Raji (cell line): ENCODE measurements around the gene DTNA.

Source experiments
- POLR2A ChIP-seq: IDR thresholded peaks from 2 replicates; pipeline ENCODE4 v1.6.1; 2011; ENCODE audit warnings: low read depth, low read length, control low read depth; ENCODE audit not compliant: insufficient read depth

DTNA gene

GRCh38 chr18:34787931-34788532 lies 77.9 kb downstream of the DTNA start:
- no peak for TF ChIP-seq POLR2A

GRCh38 chr18:34789768-34790344 lies 79.8 kb downstream of the DTNA start:
- TF ChIP-seq POLR2A: no peak

GRCh38 chr18:34794348-34794747 lies 84.2 kb downstream of the DTNA start:
- no peak for TF ChIP-seq POLR2A

GRCh38 chr18:34795070-34795732 lies 85.1 kb downstream of the DTNA start:
- no peak for TF ChIP-seq POLR2A

DNA sequence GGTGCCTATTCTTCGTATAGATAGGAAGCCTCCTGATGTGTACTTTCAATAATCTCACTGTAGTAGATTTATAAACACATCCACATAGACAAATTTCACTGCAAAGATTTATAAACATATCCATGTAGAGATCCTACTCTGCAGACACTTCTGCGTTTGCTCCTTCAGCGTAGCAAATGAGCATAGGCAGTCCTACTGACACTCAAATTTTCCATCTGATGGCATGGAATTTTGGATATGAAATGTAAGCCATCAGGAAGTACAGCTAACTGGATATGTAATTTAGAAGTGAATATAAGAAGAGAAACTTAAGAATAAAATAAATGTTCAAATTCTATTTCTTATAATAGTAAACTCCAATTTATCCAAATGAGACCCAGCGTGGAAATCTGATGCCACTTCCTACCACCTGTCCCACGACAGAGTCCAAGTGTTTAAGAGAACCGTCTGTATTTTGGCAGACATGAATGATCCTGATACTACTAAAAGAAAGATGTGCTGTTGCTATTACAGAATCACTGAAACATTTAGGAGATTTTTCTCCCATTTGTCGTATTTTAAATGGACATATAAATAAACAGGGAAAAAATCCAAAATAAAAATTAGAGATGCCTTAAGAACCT lies 86.0 kb downstream of the DTNA start:
- no peak for TF ChIP-seq POLR2A

DNA sequence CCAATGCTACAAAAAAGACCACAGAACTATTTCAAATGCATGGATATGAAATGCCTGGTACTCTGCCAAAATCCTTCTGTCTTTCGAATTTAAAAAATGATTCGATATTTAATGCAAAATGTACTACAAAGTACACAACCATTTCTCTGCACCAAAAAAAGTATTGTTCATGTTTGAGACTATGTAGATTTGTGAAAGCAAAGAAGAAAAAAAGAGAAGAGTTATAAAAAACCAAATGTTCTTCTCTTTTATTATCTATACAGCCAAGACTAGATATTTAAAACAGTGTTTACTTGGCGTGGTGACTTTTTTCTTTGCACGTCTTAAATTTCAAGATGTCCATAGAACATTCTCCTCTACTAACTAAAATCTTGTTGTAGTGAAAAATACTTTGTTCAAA lies 89.2 kb downstream of the DTNA start:
- TF ChIP-seq POLR2A: no peak

- TF ChIP-seq POLR2A: no peak
Observed at GRCh38 chr18:34800381-34800780, 90.3 kb downstream of the DTNA start.

DNA sequence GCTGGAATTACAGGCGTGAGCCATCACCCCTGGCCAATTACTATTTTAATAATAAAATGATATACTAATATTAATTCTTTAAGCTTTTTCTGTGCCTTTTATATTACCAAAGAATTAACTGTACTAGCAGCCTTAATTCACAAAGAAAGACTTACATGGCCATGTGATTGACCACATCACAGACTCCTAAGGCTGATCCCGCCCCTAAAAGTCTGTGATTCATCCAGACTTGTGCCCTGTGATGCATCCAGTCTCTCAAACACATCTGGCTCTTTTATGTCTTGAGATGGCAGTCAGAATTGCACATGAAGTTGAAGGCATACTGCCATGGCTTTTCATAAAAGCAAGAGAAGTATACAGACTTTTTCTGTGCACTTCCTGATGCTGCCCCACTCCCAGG lies 91.7 kb downstream of the DTNA start:
- TF ChIP-seq POLR2A: no peak

DNA sequence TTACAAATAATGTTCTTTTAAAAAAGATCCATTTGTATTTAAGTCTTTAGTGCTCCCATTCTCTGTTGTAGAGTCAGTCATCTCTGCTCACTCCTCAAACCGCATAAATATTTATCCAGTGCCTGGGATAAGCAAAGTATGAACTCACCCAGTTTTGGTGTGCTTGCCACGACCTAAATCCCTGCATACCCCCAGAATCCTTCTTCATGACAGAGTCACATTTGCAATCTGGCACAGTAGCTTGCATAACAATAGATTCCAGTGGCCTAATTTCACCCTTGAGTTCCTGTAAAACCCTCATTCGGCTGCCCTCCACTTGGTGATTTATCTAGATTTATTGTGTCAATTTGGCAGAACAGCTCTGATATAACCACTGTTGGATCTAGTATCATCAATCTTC lies 92.9 kb downstream of the DTNA start:
- TF ChIP-seq POLR2A: no peak

DNA sequence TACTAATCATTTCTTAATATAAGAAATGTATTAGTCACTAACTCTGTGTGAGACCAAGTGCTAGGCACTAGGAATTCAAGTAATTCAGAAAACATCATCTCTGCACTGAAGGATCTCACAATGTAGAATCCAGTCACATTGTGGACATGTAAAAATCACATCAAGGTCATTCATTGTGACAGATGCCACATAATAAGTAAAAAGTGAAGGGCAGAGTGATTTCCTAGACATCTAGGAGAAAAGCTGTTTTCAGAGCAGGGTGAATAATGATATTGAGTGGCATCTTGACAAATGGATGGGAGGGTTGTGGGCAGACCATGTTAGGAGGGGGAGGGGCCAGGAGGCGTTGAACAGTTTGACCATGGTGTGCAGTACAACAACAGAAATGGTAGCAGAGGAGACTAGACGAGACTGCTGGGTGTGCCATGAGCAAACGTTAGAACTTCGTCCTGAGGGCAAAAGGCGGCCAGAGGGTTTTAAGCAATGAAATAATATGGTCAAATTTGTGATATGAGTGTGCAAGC lies 93.8 kb downstream of the DTNA start:
- TF ChIP-seq POLR2A: no peak

GRCh38 chr18:34805103-34805877 lies 95.2 kb downstream of the DTNA start:
- no peak for TF ChIP-seq POLR2A

DNA sequence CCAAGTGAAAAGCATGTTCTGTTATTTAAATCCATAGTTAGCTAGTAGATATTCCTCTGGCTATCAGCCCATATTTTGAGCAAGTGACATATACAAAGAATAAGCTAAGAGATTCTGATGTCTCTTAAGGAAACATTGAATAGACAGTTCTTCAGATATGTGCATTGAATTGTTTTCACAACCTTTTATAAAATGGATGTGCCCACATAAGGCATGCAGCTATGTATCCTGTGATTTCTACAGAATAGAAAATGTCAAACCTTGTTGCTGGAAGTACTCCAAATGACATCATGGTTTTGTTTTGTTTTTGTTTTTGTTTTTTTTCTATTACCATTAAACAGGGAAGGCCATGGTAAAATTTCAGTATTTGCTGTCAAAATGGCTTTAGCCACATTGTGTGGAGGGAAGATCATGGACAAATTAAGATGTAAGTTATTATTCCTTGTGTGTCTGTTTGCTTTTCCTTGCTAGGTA lies 95.8 kb downstream of the DTNA start:
- TF ChIP-seq POLR2A: no peak

GRCh38 chr18:34806527-34806926 lies 96.4 kb downstream of the DTNA start:
- TF ChIP-seq POLR2A: no peak

DNA sequence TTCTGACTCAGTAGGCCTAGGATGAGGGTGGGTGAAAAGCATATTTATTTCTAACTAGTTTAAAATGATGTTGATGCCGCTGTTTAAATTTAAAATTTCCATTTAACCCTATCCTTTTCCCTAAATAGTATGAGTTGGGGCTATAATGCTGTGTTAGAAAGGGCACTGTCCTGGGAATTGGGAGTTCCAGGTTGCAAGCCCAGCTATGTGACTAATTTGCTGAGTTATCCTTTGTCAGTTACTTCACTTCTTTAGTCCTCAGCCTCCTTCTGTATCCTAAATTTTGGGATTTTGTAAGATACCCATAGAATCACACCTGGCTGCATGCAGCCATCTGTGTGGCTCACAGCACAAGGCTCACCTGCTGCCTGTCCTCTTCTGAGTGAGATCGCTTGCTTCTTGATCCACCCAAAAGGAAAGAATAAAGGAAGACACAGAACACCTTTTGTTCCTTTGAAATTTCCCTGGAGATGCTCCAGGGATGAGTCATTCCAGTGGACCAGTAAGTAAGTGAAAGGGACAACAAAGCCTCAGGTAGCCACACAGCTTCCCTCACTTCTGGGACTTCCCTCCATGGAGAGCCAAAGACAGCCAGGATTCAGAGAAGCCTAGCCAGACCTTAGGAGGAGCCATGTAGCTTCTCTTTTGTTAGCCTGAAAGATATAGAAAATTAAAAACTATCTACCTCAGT lies 97.2 kb downstream of the DTNA start:
- TF ChIP-seq POLR2A: no peak
